OCI-LY7 (cell line): ENCODE data around the gene TRMU. TPM values are rescaled to one million over a fixed set of nuclear protein-coding genes. Genes with fewer than 3 reads are reported as not detected.

Experiments
- BruUV-seq: library from RNA; stranded (reverse); fragments of 400-500 nt; replicated peaks from 2 replicates; lab custom pipeline; 2021; lab: Mats Ljungman, UMichigan
- CTCF ChIA-PET: fragments of 300-600 bp; sonication (Branson Sonifier 250); formaldehyde crosslinking; loops from one replicate; lab custom pipeline; 2022; ENCODE audit warnings: antibody characterized with exemption; ENCODE audit not compliant: unreplicated experiment; lab: Charles Lee
- POLR2A ChIA-PET: fragments of 300-600 bp; sonication (Branson Sonifier 250); formaldehyde crosslinking; loops from one replicate; lab custom pipeline; 2022; ENCODE audit warnings: antibody characterized with exemption; lab: Charles Lee
- DNase-seq: peaks from one replicate; pipeline ENCODE4 v3.0.0-alpha.2; 2015; ENCODE audit warnings: low spot score
- H2AFZ ChIP-seq: fragments of 200-600 bp; sonication (generic), shearing (Covaris generic); 2 replicates; pipeline ENCODE4 v1.6.1; 2014; ENCODE audit warnings: mild to moderate bottlenecking, antibody characterized with exemption, low read length, moderate library complexity
- H3K27ac ChIP-seq: fragments of 200-600 bp; sonication (generic); 2 replicates; pipeline ENCODE4 v1.5.1; 2014; ENCODE audit warnings: mixed run types, low read depth, mild to moderate bottlenecking, moderate library complexity, low read length, inconsistent platforms; ENCODE audit not compliant: poor library complexity, severe bottlenecking
- H3K36me3 ChIP-seq: fragments of 200-600 bp; sonication (generic); 2 replicates; pipeline ENCODE4 v1.6.1; 2014; ENCODE audit warnings: mild to moderate bottlenecking, antibody characterized with exemption, low read length, moderate library complexity, mixed read lengths; ENCODE audit not compliant: insufficient read depth
- H3K4me1 ChIP-seq: fragments of 200-600 bp; sonication (generic); 2 replicates; pipeline ENCODE4 v1.5.1; 2014; ENCODE audit warnings: mild to moderate bottlenecking, low read length; ENCODE audit not compliant: insufficient read depth, poor library complexity, severe bottlenecking
- H3K4me2 ChIP-seq: fragments of 200-600 bp; sonication (generic); 2 replicates; pipeline ENCODE4 v1.6.1; 2014; ENCODE audit warnings: mild to moderate bottlenecking, low read length
- H3K4me3 ChIP-seq: fragments of 200-600 bp; sonication (generic); 2 replicates; pipeline ENCODE4 v1.5.1; 2014; ENCODE audit warnings: mild to moderate bottlenecking, low read depth, low read length; ENCODE audit not compliant: poor library complexity, severe bottlenecking
- H3K79me2 ChIP-seq: fragments of 200-600 bp; sonication (generic); 2 replicates; pipeline ENCODE4 v1.6.1; 2016; ENCODE audit warnings: low read depth, mild to moderate bottlenecking, low read length, moderate library complexity, mixed read lengths; ENCODE audit not compliant: insufficient read depth
- H3K9me2 ChIP-seq: fragments of 200-600 bp; sonication (generic); 2 replicates; pipeline ENCODE4 v1.6.1; 2016; ENCODE audit warnings: mild to moderate bottlenecking, low read length, mixed read lengths; ENCODE audit not compliant: insufficient read depth
- H3K9me3 ChIP-seq: fragments of 200-600 bp; sonication (generic); 2 replicates; pipeline ENCODE4 v1.6.1; 2014; ENCODE audit warnings: mild to moderate bottlenecking, mixed run types, low read length, mixed read lengths
- H4K20me1 ChIP-seq: fragments of 200-600 bp; sonication (generic); 2 replicates; pipeline ENCODE4 v1.6.1; 2014; ENCODE audit warnings: mild to moderate bottlenecking, antibody characterized with exemption, low read length, moderate library complexity, mixed read lengths; ENCODE audit not compliant: insufficient read depth
- EZH2phosphoT487 ChIP-seq: fragments of 200-600 bp; sonication (generic); IDR thresholded peaks from 2 replicates; pipeline ENCODE4 v1.6.1; 2018; ENCODE audit warnings: low read depth, borderline replicate concordance, mild to moderate bottlenecking, mixed run types, antibody characterized with exemption, low read length, moderate library complexity, mixed read lengths
- intact Hi-C: fragments of 100-400 bp; cut with micrococcal nuclease; formaldehyde crosslinking; loops from one replicate; pipeline ENCODE4 v1.10.0; 2022; ENCODE audit not compliant: unreplicated experiment
- total RNA-seq, 2 experiments: library from RNA; depleted of rRNA in 1 of 2; stranded (reverse); fragments of >200 nt in 1 of 2; shearing (Covaris generic) in 1 of 2; gene quantifications; 2 replicates each; pipeline ENCODE4 v1.2.3, GENCODE V29; 2014 to 2022
- TF ChIP-seq, protein P1 (sequence below): fragments of 200-600 bp; sonication (generic); conservative IDR thresholded peaks from 2 replicates; pipeline ENCODE4 v1.5.1; 2014; ENCODE audit warnings: mild to moderate bottlenecking, antibody characterized with exemption, low read length, moderate library complexity, mixed read lengths

Gene TRMU
- total RNA-seq, 2 experiments from 2014 or later, result 88.2 to 121 TPM

DNA sequence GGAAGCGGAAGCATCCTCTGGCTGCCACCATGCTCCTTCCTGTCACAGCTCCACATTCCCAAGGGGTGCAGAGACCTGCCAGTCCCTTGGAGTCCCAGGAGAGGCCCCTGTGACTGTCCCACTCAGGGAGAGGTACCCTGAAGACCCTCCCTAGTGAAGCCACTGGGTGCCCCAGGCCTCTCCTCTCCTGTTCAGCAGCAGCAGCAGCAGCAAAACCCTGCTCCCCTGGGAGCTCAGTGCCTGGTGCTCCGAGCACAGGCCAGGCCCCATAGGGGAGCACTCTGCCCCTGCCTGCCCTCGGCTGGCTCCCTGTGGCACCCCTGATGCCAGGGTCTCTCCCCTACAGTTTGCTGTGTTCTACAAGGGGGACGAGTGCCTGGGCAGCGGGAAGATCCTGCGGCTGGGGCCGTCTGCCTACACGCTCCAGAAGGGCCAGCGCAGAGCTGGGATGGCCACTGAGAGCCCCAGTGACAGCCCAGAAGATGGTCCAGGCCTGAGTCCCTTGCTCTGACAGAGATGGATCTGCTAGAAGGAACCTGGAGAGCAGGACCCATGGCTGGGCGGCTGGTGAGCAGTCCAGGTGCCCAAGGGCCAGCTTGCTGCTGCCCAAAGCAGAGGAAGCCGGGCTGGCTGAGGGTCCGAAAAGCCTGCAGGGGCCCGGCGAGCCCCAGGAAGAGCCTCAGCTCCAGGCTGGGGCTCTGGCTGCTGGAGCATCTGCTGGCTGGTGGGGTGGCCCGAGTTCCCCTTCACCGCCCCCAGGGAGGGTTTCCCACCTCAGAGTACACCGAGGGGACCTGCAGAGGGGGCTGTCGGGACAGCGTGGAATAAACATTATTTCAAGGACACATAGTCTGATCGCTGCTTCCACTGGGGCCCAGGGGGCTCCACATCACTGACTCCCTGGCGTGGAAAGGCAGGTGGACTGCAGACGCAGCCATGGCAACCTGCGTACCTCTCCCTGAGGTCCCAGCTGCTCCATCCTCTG is 21.3 kb downstream of the TRMU start:
- TF ChIP-seq, protein P1, sequence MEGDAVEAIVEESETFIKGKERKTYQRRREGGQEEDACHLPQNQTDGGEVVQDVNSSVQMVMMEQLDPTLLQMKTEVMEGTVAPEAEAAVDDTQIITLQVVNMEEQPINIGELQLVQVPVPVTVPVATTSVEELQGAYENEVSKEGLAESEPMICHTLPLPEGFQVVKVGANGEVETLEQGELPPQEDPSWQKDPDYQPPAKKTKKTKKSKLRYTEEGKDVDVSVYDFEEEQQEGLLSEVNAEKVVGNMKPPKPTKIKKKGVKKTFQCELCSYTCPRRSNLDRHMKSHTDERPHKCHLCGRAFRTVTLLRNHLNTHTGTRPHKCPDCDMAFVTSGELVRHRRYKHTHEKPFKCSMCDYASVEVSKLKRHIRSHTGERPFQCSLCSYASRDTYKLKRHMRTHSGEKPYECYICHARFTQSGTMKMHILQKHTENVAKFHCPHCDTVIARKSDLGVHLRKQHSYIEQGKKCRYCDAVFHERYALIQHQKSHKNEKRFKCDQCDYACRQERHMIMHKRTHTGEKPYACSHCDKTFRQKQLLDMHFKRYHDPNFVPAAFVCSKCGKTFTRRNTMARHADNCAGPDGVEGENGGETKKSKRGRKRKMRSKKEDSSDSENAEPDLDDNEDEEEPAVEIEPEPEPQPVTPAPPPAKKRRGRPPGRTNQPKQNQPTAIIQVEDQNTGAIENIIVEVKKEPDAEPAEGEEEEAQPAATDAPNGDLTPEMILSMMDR, result no peak
- TF ChIP-seq EZH2phosphoT487, result no peak
- Histone ChIP-seq H3K36me3 (peaks cover 57% of the 10 kb centered on the region), H3K4me3 (no peak overlapping the region), H3K9me3 (no peaks in the 10 kb centered on the region), H3K4me2 (no peak overlapping the region), H2AFZ (no peak overlapping the region), H3K27ac (no peak overlapping the region), H3K4me1 (peaks cover 2% of the 10 kb centered on the region), H3K9me2 (no peaks in the 10 kb centered on the region), H4K20me1 (no peaks in the 10 kb centered on the region), H3K79me2 (no peaks in the 10 kb centered on the region)
- BruUV-seq, result no TSS peak
- no peak for DNase-seq
- intact Hi-C loops, result no loop called here
- ChIA-PET POLR2A (no interaction called here), CTCF (interaction anchor here (0.6 kb wide), 1 partner anchor 1658 kb away, joined by 3 read pairs; no protein-coding TSS in a partner anchor)

DNA sequence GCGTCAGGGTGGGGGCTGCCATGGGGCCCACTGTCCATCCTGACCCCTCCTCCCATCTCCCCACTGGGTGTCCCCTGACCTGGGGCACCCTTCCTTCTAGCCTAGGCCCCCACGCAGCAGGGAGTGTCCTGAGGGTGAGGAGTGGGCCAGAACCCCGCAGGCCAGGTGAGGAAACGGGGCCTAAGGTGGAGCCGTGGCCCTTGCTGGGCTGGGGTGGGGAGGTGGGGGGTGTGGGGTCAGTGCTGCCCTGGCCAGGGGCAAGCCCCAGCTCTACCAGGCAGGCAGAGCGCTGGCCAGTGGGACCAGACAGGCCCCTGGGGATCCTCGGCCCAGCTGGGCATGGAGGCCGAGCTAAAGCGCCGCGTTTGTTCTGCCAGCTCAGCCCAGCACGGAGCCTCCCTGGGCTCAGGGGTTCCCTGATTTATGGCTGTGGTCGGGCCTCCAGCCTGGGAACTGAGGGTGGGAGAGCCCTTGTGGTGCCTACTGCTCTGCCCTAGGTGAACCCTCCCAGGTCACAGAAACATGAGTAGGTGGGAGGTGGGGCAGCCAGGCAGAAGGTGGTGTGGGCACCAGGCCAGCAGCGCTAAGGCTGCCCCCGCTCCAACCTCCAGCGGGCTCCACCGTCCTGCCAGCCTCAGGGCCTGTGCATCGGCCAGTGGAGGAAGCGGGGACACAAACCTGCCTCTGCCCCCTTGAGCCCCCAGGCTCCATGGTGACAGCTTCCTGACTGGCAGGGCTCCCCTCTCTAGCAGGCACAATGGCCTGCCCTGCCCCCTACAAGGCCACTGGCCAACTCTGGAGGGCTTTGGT is 22.4 kb downstream of the TRMU start:
- ChIA-PET CTCF (no interaction called here), POLR2A (no interaction called here)
- Histone ChIP-seq H3K4me1 (peaks cover 14% of the 10 kb centered on the region), H3K27ac (no peak overlapping the region), H3K9me3 (no peaks in the 10 kb centered on the region), H3K79me2 (no peaks in the 10 kb centered on the region), H3K4me2 (no peak overlapping the region), H3K36me3 (peaks cover 47% of the 10 kb centered on the region; the same call in 1 of the 2 replicates), H4K20me1 (no peaks in the 10 kb centered on the region), H3K4me3 (no peak overlapping the region), H2AFZ (no peak overlapping the region), H3K9me2 (no peaks in the 10 kb centered on the region)
- intact Hi-C loops, result no loop called here
- no peak for DNase-seq
- no TSS peak for BruUV-seq
- no peak for TF ChIP-seq EZH2phosphoT487
- TF ChIP-seq, protein P1, result no peak
